ENCODE measurements around the gene PDGFC. TPM values are rescaled to one million over a fixed set of nuclear protein-coding genes. Genes with fewer than 3 reads are reported as not detected.

Gene PDGFC
- total RNA-seq, 2 experiments from 2014 or later = not detected

GRCh38 chr4:157012296-157012695 is 40.7 kb upstream of the PDGFC start:
- intact Hi-C loops (cut with micrococcal nuclease; ENCODE audit: unreplicated experiment) = no loop called here
- ChIA-PET CTCF (ENCODE audit: unreplicated experiment) (no interaction called here), POLR2A (no interaction called here)
- H3K4me2 ChIP-seq (ENCODE audit: low read length) = no peak overlapping the region
- BruUV-seq (replicated peaks) = no TSS peak
- no peak overlapping the region for H2AFZ ChIP-seq (ENCODE audit: low read length)
- H3K79me2 ChIP-seq (ENCODE audit: insufficient read depth, low read depth, low read length) = no peaks in the 10 kb centered on the region
- H3K9me3 ChIP-seq (ENCODE audit: low read length) = no peaks in the 10 kb centered on the region
- no peaks in the 10 kb centered on the region for H4K20me1 ChIP-seq (ENCODE audit: insufficient read depth, low read length)
- no peak overlapping the region for H3K27ac ChIP-seq (ENCODE audit: low read depth, low read length, poor library complexity, severe bottlenecking)
- no peak for TF ChIP-seq EZH2phosphoT487 (IDR thresholded peaks at IDR 0.05; ENCODE audit: borderline replicate concordance, low read depth, low read length)
- TF ChIP-seq, protein P1, sequence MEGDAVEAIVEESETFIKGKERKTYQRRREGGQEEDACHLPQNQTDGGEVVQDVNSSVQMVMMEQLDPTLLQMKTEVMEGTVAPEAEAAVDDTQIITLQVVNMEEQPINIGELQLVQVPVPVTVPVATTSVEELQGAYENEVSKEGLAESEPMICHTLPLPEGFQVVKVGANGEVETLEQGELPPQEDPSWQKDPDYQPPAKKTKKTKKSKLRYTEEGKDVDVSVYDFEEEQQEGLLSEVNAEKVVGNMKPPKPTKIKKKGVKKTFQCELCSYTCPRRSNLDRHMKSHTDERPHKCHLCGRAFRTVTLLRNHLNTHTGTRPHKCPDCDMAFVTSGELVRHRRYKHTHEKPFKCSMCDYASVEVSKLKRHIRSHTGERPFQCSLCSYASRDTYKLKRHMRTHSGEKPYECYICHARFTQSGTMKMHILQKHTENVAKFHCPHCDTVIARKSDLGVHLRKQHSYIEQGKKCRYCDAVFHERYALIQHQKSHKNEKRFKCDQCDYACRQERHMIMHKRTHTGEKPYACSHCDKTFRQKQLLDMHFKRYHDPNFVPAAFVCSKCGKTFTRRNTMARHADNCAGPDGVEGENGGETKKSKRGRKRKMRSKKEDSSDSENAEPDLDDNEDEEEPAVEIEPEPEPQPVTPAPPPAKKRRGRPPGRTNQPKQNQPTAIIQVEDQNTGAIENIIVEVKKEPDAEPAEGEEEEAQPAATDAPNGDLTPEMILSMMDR (conservative IDR thresholded peaks at IDR 0.05; ENCODE audit: low read length) = no peak
- no peak overlapping the region for H3K4me3 ChIP-seq (ENCODE audit: low read depth, low read length, poor library complexity, severe bottlenecking)
- H3K4me1 ChIP-seq (ENCODE audit: insufficient read depth, low read length, poor library complexity, severe bottlenecking) = no peaks in the 10 kb centered on the region
- H3K9me2 ChIP-seq (ENCODE audit: insufficient read depth, low read length) = no peaks in the 10 kb centered on the region
- H3K36me3 ChIP-seq (ENCODE audit: insufficient read depth, low read length) = no peaks in the 10 kb centered on the region
- no peak for DNase-seq (ENCODE audit: low spot score)

GRCh38 chr4:157010630-157011029 is 39.0 kb upstream of the PDGFC start:
- H3K9me3 ChIP-seq (ENCODE audit: low read length) = no peaks in the 10 kb centered on the region
- no peak overlapping the region for H3K4me2 ChIP-seq (ENCODE audit: low read length)
- TF ChIP-seq, protein P1 (conservative IDR thresholded peaks at IDR 0.05; ENCODE audit: low read length) = no peak
- TF ChIP-seq EZH2phosphoT487 (IDR thresholded peaks at IDR 0.05; ENCODE audit: borderline replicate concordance, low read depth, low read length) = no peak
- H3K79me2 ChIP-seq (ENCODE audit: insufficient read depth, low read depth, low read length) = no peaks in the 10 kb centered on the region
- H3K9me2 ChIP-seq (ENCODE audit: insufficient read depth, low read length) = no peaks in the 10 kb centered on the region
- CTCF ChIA-PET (ENCODE audit: unreplicated experiment) = no interaction called here
- no peaks in the 10 kb centered on the region for H4K20me1 ChIP-seq (ENCODE audit: insufficient read depth, low read length)
- no peak overlapping the region for H2AFZ ChIP-seq (ENCODE audit: low read length)
- H3K4me1 ChIP-seq (ENCODE audit: insufficient read depth, low read length, poor library complexity, severe bottlenecking) = no peaks in the 10 kb centered on the region
- no peak overlapping the region for H3K27ac ChIP-seq (ENCODE audit: low read depth, low read length, poor library complexity, severe bottlenecking)
- no peak for DNase-seq (ENCODE audit: low spot score)
- H3K4me3 ChIP-seq (ENCODE audit: low read depth, low read length, poor library complexity, severe bottlenecking) = no peak overlapping the region
- no peaks in the 10 kb centered on the region for H3K36me3 ChIP-seq (ENCODE audit: insufficient read depth, low read length)
- BruUV-seq (replicated peaks) = no TSS peak
- intact Hi-C loops (cut with micrococcal nuclease; ENCODE audit: unreplicated experiment) = no loop called here
- POLR2A ChIA-PET = no interaction called here

DNA sequence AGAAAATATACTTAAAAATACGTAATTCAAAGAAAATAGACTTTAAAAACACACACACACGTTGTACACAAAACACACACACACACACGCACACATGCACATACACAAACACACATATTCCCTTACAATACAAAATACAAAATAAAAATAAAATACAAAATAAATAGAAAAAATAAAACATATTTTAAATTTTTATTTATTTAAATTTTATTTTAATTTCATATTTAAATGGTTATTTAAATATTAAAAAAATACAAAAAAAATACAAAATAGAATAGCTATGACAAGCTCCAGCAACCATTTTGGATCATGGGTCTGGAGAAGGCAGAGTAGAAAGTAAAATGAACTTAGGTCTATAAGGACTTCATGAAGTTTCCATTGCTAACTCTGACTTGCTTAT is 34.2 kb upstream of the PDGFC start:
- no peak overlapping the region for H3K27ac ChIP-seq (ENCODE audit: low read depth, low read length, poor library complexity, severe bottlenecking)
- H3K9me3 ChIP-seq (ENCODE audit: low read length) = no peaks in the 10 kb centered on the region
- intact Hi-C loops (cut with micrococcal nuclease; ENCODE audit: unreplicated experiment) = no loop called here
- TF ChIP-seq EZH2phosphoT487 (IDR thresholded peaks at IDR 0.05; ENCODE audit: borderline replicate concordance, low read depth, low read length) = no peak
- TF ChIP-seq, protein P1 (conservative IDR thresholded peaks at IDR 0.05; ENCODE audit: low read length) = no peak
- no peaks in the 10 kb centered on the region for H3K36me3 ChIP-seq (ENCODE audit: insufficient read depth, low read length)
- H3K4me3 ChIP-seq (ENCODE audit: low read depth, low read length, poor library complexity, severe bottlenecking) = no peak overlapping the region
- H3K4me1 ChIP-seq (ENCODE audit: insufficient read depth, low read length, poor library complexity, severe bottlenecking) = no peaks in the 10 kb centered on the region
- ChIA-PET POLR2A (interaction anchor here (0.6 kb wide), 1 partner anchor 614 kb away, joined by 3 read pairs; no protein-coding TSS in a partner anchor), CTCF (ENCODE audit: unreplicated experiment) (no interaction called here)
- DNase-seq (ENCODE audit: low spot score) = no peak
- no peaks in the 10 kb centered on the region for H4K20me1 ChIP-seq (ENCODE audit: insufficient read depth, low read length)
- no peak overlapping the region for H2AFZ ChIP-seq (ENCODE audit: low read length)
- BruUV-seq (replicated peaks) = no TSS peak
- H3K9me2 ChIP-seq (ENCODE audit: insufficient read depth, low read length) = no peaks in the 10 kb centered on the region
- no peaks in the 10 kb centered on the region for H3K79me2 ChIP-seq (ENCODE audit: insufficient read depth, low read depth, low read length)
- H3K4me2 ChIP-seq (ENCODE audit: low read length) = no peak overlapping the region

All from OCI-LY7 (cell line).